Measurements from ENCODE around the gene PANX2. TPM values are rescaled to one million over a fixed set of nuclear protein-coding genes. Genes with fewer than 3 reads are reported as not detected.

PANX2 gene
- total RNA-seq, 1 donor from 2014 or later: 2.5 TPM

DNA sequence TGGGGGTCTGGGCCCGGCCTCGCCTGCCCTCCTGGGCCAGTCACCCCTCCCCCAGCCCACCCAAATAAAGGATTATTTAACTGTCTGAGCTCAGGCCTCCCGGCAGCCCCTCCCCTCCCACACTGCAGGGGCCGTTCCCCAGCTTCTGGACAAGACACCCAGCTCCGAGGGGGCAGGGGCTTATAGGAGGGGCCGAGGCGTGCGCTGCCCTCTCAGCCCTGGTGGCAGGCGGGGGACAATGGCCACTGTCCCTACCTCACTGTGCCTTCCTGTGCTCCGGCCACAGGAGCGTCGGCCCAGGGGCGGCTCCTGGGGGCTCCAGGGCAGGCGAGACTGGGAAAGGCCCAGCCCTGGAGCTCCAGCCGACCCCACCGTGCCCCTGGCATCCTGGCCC, 28.1 kb downstream of the PANX2 start:
- TF ChIP-seq, protein P1, sequence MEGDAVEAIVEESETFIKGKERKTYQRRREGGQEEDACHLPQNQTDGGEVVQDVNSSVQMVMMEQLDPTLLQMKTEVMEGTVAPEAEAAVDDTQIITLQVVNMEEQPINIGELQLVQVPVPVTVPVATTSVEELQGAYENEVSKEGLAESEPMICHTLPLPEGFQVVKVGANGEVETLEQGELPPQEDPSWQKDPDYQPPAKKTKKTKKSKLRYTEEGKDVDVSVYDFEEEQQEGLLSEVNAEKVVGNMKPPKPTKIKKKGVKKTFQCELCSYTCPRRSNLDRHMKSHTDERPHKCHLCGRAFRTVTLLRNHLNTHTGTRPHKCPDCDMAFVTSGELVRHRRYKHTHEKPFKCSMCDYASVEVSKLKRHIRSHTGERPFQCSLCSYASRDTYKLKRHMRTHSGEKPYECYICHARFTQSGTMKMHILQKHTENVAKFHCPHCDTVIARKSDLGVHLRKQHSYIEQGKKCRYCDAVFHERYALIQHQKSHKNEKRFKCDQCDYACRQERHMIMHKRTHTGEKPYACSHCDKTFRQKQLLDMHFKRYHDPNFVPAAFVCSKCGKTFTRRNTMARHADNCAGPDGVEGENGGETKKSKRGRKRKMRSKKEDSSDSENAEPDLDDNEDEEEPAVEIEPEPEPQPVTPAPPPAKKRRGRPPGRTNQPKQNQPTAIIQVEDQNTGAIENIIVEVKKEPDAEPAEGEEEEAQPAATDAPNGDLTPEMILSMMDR (IDR thresholded peaks at IDR 0.05): no peak
- no peaks in the 10 kb centered on the region for H3K9me3 ChIP-seq
- ATAC-seq (no peak), DNase-seq (no peak)
- peaks cover 55% of the 10 kb centered on the region for H3K36me3 ChIP-seq
- intact Hi-C loops (cut with DNase I): no loop called here
- H3K4me3 ChIP-seq: no peak overlapping the region
- no peak overlapping the region for H3K27ac ChIP-seq
- no peaks in the 10 kb centered on the region for H3K27me3 ChIP-seq (ENCODE audit: low read depth)
- peaks cover 22% of the 10 kb centered on the region for H3K4me1 ChIP-seq

DNA sequence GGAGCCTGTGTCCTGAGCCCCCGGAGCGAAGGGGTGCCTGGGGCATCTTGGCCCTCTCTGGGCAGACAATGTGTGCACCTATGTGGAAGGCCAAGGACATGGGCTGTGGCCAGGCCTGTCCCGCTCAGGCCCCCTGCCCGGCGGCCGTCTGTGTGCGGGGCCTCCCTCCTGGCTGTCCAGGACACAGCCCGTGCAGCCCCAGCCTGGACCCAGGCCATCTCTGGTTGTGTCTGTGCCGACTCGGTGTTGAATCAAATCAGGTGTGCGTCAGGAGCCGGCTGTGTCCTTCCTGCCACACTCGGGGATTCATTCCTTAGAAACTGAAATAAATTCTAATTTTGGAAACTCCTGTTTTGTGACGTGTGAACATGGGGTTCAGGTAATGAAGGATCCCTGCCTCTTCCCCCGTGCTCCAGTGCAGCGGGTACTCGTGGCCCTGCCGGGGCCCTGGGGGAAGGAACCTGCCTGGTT, 28.8 kb downstream of the PANX2 start:
- H3K4me3 ChIP-seq: no peak overlapping the region
- H3K27me3 ChIP-seq (ENCODE audit: low read depth): no peaks in the 10 kb centered on the region
- ATAC-seq (no peak), DNase-seq (no peak)
- peaks cover 53% of the 10 kb centered on the region for H3K36me3 ChIP-seq
- H3K27ac ChIP-seq: peak overlapping the region; percentile 81
- no peaks in the 10 kb centered on the region for H3K9me3 ChIP-seq
- intact Hi-C loops (cut with DNase I): no loop called here
- TF ChIP-seq, protein P1 (IDR thresholded peaks at IDR 0.05): no peak
- H3K4me1 ChIP-seq: peaks cover 22% of the 10 kb centered on the region

DNA sequence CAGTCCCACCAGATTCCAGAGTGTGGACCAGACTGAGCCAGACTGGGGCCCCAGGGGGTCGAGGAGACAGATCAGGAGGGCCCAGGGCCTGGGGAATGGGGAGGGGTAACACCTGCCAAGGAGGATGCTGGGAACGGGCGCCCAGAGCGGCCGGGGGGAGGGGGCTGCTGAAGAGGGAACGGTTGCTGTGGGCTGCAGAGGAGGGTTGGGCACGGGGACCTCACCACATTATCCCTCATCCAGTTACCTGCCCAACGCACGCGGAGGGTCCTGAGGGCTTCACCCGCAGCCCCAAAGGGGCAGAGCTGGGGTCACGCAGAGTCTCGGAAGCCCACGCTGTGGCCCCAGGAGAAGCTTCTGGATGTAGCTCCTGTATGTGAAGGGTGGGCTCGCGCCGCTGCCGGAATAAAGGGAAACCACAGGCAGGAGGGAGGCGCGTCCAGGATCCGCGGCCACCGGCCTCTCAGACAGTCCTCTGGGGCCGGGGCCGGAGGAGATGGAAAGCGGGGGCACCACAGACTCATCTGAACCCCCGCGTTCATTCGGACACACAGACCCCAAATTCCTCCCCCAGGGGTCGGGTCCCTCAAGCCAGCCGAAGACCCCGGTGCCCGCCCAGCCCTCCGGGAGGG, 29.4 kb downstream of the PANX2 start:
- TF ChIP-seq, protein P1 (IDR thresholded peaks at IDR 0.05): no peak
- ATAC-seq (peak; percentile 3 to 24), DNase-seq (no peak)
- Histone ChIP-seq H3K4me3 (peak overlapping the region; percentile 77), H3K36me3 (peaks cover 52% of the 10 kb centered on the region), H3K4me1 (peaks cover 22% of the 10 kb centered on the region), H3K9me3 (no peaks in the 10 kb centered on the region), H3K27me3 (ENCODE audit: low read depth) (no peaks in the 10 kb centered on the region), H3K27ac (peak overlapping the region; percentile 81)
- intact Hi-C loops (cut with DNase I): no loop called here

DNA sequence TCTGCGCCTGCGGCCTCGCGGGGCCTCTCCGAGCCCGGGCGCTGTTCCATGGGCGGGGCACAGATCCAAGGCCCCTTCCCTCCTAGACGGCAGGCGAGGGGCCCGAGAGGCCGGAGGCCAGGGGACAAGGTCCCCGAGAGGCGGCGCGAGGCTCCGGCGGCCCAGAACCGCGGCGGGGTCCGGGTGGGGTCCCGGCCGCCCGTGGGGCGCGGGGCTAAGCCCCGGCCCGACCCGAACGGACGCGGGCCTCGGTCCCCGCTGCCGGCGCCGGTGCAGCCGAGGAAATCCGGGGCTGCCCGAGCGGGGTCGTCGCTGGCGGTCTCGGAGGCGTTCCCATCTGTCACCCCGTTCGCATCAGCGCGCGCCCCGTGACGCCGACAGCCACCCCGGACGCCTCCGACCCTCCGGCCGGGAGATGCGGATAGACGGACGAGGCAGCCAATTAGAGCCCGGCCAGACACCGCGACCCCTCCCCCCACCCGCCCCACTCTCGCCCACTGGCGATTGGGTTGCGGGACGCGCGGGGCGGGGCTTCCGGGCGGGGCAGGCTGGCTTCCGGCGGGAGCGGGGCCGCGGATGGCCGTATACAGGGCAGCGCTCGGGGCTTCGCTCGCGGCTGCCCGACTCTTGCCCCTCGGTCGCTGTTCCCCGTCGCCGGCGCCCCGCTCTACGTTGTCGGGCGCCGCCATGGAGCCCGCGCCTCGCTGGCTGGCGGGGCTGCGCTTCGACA, 30.1 kb downstream of the PANX2 start, which contains the start of gene SELENOO:
Gene SELENOO, plus strand, starts transcription at position 551 of the 730 bp plus-strand sequence. Its CDS starts 26 bp downstream, at position 577.
- Histone ChIP-seq H3K4me1 (peaks cover 22% of the 10 kb centered on the region), H3K27me3 (ENCODE audit: low read depth) (no peaks in the 10 kb centered on the region), H3K9me3 (no peaks in the 10 kb centered on the region), H3K4me3 (peak within 1 kb of the TSS; percentile 77), H3K27ac (peak within 1 kb of the TSS; percentile 81), H3K36me3 (peaks cover 51% of the 10 kb centered on the region)
- peak; percentile 93 for DNase-seq
- ATAC-seq: peak; percentile 94 to 95
- TF ChIP-seq, protein P1 (IDR thresholded peaks at IDR 0.05): no peak
- intact Hi-C loops (cut with DNase I): no loop called here

DNA sequence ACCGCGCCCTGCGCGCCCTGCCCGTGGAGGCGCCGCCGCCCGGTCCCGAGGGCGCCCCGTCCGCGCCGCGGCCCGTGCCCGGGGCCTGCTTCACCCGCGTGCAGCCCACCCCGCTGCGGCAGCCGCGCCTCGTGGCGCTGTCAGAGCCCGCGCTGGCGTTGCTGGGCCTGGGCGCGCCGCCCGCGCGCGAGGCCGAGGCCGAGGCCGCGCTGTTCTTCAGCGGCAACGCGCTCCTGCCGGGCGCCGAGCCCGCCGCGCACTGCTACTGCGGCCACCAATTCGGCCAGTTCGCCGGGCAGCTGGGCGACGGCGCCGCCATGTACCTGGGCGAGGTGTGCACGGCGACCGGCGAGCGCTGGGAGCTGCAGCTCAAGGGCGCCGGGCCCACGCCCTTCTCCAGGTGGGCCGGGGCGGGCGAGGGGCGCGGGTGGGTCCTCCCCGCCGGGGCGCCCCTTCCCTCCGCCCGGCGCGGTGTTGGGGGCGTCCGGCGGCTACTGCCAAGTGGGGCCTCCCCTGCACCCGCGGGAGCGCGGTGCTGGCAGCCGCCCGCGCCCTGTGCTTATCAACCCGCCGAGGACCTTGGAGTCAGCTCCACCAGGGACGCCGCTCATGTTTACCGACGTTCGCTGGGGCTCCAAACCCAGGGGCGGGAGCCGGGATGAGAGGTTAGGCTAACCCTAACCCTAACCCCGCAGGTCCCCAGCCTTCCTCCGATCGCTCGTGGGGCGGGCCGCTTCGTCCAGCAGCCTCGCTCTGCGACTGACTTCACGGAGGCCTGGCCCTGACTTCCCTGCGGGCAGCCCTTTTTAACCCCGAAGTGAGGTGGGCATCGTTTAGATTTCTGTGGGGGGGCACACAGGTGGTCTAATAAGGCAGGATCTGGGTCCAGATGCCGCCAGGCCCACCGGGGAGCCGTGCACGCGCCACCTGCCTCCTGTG, 30.9 kb downstream of the PANX2 start:
- Histone ChIP-seq H3K4me3 (peak overlapping the region; percentile 77), H3K9me3 (no peaks in the 10 kb centered on the region), H3K36me3 (peaks cover 50% of the 10 kb centered on the region), H3K4me1 (peaks cover 25% of the 10 kb centered on the region), H3K27me3 (ENCODE audit: low read depth) (no peaks in the 10 kb centered on the region), H3K27ac (peak overlapping the region; percentile 81)
- intact Hi-C loops (cut with DNase I): no loop called here
- peak; percentile 37 to 55 for ATAC-seq
- TF ChIP-seq, protein P1 (IDR thresholded peaks at IDR 0.05): no peak
- DNase-seq: no peak
